Motor neuron (in vitro differentiated cells): ENCODE measurements around the gene CCL3. TPM values are rescaled to one million over a fixed set of nuclear protein-coding genes. Genes with fewer than 3 reads are reported as not detected.

Experiments used
- total RNA-seq, 8 experiments: library from RNA; unstranded; fragments of 300-600 nt; gene quantifications; 2 replicates each; pipeline versions ENCODE4 v1.2.3 to v1.2.4, GENCODE V29; 2022

Gene CCL3
- total RNA-seq, 8 experiments from 2014 or later: 0.13 to 0.24 TPM; not detected in 6

Other genes with a start within 250 kb of the CCL3 start
- under 1 TPM in 5 of 8 experiments, not detected in 3; 0.08 to 0.18 (median 0.14) TPM for gene HEATR9, start 221.3 kb downstream of the CCL3 start, total RNA-seq
- under 1 TPM in 3 of 8 experiments, not detected in 5; 0.47 to 0.97 (median 0.51) TPM for gene CCL5, start 209.8 kb downstream of the CCL3 start, total RNA-seq
- gene RDM1, start 159.4 kb downstream of the CCL3 start, total RNA-seq: 1 to 10 TPM in 2 of 8 experiments, under 1 TPM in 5, not detected in 1; 0.21 to 3.7 (median 0.76) TPM
- gene LYZL6, start 146.4 kb downstream of the CCL3 start, total RNA-seq: under 1 TPM in 1 of 8 experiments, not detected in 7; 0.66 TPM
- gene CCL16, start 108.6 kb downstream of the CCL3 start, total RNA-seq: under 1 TPM in 1 of 8 experiments, not detected in 7; 0.24 TPM
- gene CCL14, start 103.4 kb downstream of the CCL3 start, total RNA-seq: under 1 TPM in 3 of 8 experiments, not detected in 5; 0.14 to 0.52 (median 0.15) TPM
- gene CCL15, start 88.6 kb downstream of the CCL3 start, total RNA-seq: under 1 TPM in 3 of 8 experiments, not detected in 5; 0.21 to 0.47 (median 0.41) TPM
- gene CCL23, start 72.2 kb downstream of the CCL3 start, total RNA-seq: not detected
- gene CCL18, start 25.9 kb downstream of the CCL3 start, total RNA-seq: under 1 TPM in 4 of 8 experiments, not detected in 4; 0.29 to 0.73 (median 0.59) TPM
- under 1 TPM in 4 of 8 experiments, not detected in 4; 0.13 to 0.52 (median 0.37) TPM for gene CCL4, start 13.7 kb upstream of the CCL3 start, total RNA-seq
- gene TBC1D3B, start 86.5 kb upstream of the CCL3 start, total RNA-seq: 1 to 10 TPM in 7 of 8 experiments, under 1 TPM in 1; 0.57 to 3.8 (median 2.1) TPM
- gene CCL3L1, start 106.6 kb upstream of the CCL3 start, total RNA-seq: under 1 TPM in 3 of 8 experiments, not detected in 5; 0.14 to 0.24 (median 0.18) TPM
- under 1 TPM in 4 of 8 experiments, not detected in 4; 0.31 to 0.81 (median 0.55) TPM for gene CCL4L2, start 120.9 kb upstream of the CCL3 start, total RNA-seq
- under 1 TPM in 6 of 8 experiments, not detected in 2; 0.11 to 0.77 (median 0.37) TPM for gene TBC1D3I, start 174.4 kb upstream of the CCL3 start, total RNA-seq
- gene TBC1D3G, start 233.7 kb upstream of the CCL3 start, total RNA-seq: 1 to 10 TPM in 1 of 8 experiments, under 1 TPM in 1, not detected in 6; 0.31 to 1.5 TPM